Fibroblast of pulmonary artery (primary cell): Measurements from ENCODE around the gene SYNPO2L.

ENCODE experiments used
- DNase-seq: peaks from one replicate; pipeline ENCODE4 v3.0.0-alpha.2; 2010; ENCODE audit warnings: low read depth
- H3K4me3 ChIP-seq: replicated peaks from 2 replicates; pipeline ENCODE4 v1.5.1; 2011; ENCODE audit warnings: low read depth, mild to moderate bottlenecking, control low read depth, low read length, moderate library complexity
- TF ChIP-seq, protein P1 (sequence below): IDR thresholded peaks from 2 replicates; pipeline ENCODE4 v1.5.1; 2011; ENCODE audit warnings: mild to moderate bottlenecking, control low read depth, low read length, inconsistent platforms; ENCODE audit errors: missing control alignments

Gene SYNPO2L

DNA sequence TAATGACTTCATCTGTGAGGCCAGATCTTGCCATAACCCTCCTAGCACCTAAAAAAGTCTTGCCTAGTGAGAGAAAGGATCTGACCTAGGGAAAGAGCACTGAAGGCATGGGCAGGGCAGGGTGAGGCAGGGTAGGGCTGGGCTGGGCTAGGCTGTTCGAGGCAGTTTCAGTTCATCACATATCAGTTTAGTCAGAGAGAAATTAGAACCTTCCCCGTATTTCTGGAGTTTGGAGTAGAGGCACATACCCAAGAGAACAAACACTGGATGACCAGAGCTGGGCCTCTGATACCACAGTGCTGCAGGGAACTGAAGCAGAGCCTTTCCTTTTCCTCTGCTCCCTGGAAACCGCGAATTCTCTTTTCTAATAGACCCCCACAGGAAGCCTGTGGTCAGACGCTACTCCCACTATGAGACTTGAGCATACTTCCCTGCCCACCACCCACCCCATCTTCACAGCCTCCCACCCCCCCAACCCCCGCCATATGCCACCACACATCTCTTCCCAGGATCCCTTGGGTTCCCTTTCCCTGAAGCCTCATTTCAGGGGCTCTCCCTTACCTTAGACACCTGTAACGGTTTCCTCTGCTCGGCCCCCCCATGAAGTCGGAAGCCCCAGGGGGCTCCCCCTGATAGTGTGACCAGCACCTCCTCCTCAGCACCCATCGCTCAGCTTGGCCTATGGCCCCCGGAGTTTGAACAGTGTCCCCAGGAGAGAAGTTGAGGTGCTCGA, 406 bp downstream of the SYNPO2L start:
- DNase-seq = no peak
- H3K4me3 ChIP-seq = no peak overlapping the region

DNA sequence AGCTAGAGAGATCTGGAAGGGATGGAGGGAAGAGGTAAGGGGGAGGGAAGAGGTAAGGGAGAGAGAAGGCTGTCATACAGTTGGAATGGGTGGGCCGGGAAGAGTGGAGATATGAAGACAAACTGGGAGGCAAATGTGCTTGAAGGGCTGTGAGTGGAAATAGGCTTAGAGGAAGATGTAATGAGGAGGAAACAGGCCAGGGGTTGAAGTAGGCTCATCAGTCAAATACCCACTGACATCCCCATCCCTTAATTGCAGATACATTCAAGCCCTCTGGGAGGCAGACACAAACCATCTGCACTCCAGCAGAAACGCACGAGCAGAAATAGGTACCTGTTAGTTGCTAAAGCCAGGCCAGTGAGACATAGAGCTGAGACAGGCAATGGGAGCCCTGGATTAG, 2.1 kb downstream of the SYNPO2L start:
- peak; percentile 50 for DNase-seq
- no peak overlapping the region for H3K4me3 ChIP-seq

More for the DNA sequence above, 406 bp downstream of the SYNPO2L start:
- TF ChIP-seq, protein P1, sequence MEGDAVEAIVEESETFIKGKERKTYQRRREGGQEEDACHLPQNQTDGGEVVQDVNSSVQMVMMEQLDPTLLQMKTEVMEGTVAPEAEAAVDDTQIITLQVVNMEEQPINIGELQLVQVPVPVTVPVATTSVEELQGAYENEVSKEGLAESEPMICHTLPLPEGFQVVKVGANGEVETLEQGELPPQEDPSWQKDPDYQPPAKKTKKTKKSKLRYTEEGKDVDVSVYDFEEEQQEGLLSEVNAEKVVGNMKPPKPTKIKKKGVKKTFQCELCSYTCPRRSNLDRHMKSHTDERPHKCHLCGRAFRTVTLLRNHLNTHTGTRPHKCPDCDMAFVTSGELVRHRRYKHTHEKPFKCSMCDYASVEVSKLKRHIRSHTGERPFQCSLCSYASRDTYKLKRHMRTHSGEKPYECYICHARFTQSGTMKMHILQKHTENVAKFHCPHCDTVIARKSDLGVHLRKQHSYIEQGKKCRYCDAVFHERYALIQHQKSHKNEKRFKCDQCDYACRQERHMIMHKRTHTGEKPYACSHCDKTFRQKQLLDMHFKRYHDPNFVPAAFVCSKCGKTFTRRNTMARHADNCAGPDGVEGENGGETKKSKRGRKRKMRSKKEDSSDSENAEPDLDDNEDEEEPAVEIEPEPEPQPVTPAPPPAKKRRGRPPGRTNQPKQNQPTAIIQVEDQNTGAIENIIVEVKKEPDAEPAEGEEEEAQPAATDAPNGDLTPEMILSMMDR = no peak

DNA sequence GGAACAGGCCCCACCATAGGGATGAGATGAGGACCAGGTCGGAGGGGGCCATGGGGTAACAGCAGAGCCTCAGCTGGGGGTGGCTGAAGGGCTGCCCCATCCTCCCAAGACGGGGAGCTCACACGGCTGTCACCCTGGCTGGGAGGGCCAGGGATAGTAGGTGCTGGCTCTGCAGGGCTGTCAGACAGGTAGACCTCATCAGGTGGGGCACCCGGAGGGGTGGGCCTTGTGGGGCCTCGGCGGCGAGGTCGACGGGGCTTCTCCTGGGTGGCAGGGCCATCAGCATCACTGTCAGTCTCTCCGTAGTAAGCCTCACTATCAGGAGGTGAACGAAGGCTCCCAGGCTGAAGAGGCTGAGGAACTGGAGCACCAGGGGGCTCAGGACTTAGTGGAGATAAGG, 2.6 kb downstream of the SYNPO2L start:
- no peak for DNase-seq
- TF ChIP-seq, protein P1 = no peak
- H3K4me3 ChIP-seq = no peak overlapping the region

More for the DNA sequence above, 2.1 kb downstream of the SYNPO2L start:
- TF ChIP-seq, protein P1 = peak; percentile 25

DNA sequence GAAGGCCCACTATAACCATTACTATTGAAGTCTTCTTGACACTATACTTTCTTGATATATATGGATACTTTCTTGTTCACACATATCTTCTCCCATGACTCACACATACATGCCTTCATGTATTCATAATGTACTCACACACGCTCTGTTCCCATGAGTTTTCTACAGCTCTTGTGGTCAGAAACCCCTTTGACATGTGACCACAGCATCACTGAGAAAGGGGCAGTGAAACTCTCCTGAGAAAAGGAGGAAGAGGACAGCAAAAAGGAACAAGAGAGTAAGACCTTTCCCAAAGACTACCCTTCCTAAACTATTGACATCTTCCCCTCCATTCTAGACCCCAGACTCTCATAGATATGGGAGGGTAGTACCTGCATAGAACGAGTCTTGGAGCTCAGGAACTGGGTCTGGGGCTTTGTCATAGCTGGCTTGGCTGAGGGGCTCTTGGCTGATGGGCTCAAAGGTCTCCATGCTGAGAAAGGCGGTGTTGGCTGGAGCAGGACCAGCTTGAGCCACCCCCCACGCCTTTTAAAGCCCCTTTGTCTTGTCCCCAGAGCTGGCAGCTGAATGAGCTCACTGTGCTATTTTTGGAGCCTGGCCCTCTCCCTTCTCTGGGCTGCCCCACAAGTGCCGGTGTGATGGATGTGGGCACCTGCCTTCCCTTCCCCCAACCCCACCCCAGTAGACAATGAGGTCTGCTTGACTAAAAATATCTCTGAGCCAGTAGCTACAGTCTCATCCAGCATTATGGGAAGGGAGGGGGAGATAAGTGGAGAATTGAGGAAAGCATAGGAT, 5.1 kb downstream of the SYNPO2L start:
- no peak overlapping the region for H3K4me3 ChIP-seq
- DNase-seq = peak; percentile 43
- TF ChIP-seq, protein P1 = no peak

DNA sequence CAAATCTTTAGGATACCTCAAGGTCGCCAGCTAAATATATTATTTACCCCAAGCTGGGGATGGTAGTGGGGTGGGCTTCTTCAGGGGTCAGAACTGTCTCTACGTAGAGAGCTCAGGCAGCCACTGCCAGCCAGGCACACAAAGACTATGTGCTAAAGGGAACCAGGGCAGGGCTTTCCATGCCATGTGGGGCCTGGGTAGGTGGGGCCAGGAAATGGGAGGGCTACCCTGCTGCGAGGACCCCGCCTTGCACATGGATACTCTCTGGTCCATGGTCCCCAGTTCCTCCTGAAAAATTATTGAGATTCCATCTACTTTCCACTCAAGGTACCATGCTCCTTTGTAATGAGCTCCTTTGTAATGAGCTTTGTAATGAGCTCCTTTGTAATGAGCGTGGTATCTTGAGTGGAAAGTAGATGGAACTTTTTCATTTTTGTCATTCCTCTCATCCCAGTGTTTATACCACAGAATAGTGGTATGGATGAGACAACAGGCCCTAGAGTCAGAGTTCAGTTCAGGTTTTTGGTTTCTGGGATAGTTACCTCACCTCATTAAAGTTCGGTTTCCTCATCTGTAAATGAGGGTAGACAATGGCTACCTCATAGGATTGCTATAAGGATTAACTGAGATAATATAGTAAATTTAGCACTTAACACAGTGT, 5.8 kb downstream of the SYNPO2L start:
- no peak for DNase-seq
- no peak overlapping the region for H3K4me3 ChIP-seq
- TF ChIP-seq, protein P1 = no peak

DNA sequence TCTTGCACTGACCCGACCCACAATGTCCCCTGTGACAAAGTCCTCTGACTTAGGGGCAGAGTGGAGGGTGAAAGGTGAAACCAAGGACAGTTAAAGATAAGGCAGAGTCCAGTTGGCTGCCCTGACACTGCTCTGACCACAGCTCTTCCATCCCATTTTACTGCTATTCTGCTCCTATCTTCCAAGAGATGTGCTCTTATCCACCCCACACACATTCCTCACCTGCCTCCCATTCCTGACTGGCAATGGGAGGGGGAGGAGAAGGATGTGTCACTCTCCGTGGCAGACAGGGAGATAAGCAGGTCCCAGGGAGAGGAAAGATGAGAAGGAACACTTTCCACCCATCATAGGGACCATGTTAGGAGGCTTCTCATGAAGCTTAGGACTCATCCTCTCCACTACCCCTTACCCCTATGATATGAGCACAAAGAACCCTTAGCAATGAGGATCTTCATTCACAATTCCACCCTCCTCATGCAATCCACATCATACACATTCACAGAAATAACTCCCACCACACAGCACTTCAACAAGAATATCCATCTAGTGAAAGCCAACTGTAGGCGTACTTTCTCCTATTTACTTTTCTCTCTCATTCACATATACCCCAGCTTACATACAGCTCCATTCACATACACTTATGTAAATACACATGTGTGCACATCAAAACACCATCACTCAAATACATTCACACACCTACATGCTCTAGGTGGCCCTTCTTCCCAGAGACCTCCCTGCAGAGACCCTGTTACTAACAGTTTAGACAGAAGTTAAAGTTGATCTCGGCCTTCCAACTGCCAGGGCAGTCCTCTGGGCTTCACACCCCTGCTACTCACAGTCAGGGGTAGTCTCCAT, 6.6 kb downstream of the SYNPO2L start:
- H3K4me3 ChIP-seq = no peak overlapping the region
- DNase-seq = no peak
- TF ChIP-seq, protein P1 = no peak
